ENCODE data around the gene BCHE. TPM values are rescaled to one million over a fixed set of nuclear protein-coding genes. Genes with fewer than 3 reads are reported as not detected.

Gene BCHE
- total and polyA plus RNA-seq, 2 of the 13 experiments (the other 11 are each of a cell fraction or from before 2014, with no cell fraction given): not detected

GRCh38 chr3:165874663-165875489 is 37.7 kb upstream of the BCHE start (continued):
- peak; percentile 25; the same call in 1 of the 2 replicates for TF ChIP-seq THAP9 (CRISPR knock-in tag; IDR thresholded peaks at IDR 0.05; ENCODE audit: borderline replicate concordance)
- peak; percentile 39; the same call in 1 of the 2 replicates for TF ChIP-seq PHF21A (CRISPR knock-in tag; IDR thresholded peaks at IDR 0.05)
- 0 out of 2 replicates have a peak, but pooled peaks have one; percentile 23 for TF ChIP-seq KDM5A (IDR thresholded peaks at IDR 0.05; ENCODE audit: borderline replicate concordance, low read length)
- no peak for TF ChIP-seq CAMTA2 (CRISPR knock-in tag; IDR thresholded peaks at IDR 0.05; ENCODE audit: borderline replicate concordance)
- peak; percentile 32 for TF ChIP-seq STAG1 (CRISPR knock-in tag; IDR thresholded peaks at IDR 0.05)
- TF ChIP-seq ZNF20 (CRISPR knock-in tag; IDR thresholded peaks at IDR 0.05): peak; percentile 78; the same call in 1 of the 2 replicates
- TF ChIP-seq, protein P1, sequence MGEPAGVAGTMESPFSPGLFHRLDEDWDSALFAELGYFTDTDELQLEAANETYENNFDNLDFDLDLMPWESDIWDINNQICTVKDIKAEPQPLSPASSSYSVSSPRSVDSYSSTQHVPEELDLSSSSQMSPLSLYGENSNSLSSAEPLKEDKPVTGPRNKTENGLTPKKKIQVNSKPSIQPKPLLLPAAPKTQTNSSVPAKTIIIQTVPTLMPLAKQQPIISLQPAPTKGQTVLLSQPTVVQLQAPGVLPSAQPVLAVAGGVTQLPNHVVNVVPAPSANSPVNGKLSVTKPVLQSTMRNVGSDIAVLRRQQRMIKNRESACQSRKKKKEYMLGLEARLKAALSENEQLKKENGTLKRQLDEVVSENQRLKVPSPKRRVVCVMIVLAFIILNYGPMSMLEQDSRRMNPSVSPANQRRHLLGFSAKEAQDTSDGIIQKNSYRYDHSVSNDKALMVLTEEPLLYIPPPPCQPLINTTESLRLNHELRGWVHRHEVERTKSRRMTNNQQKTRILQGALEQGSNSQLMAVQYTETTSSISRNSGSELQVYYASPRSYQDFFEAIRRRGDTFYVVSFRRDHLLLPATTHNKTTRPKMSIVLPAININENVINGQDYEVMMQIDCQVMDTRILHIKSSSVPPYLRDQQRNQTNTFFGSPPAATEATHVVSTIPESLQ (CRISPR knock-in tag; conservative IDR thresholded peaks at IDR 0.05): no peak
- no peak for TF ChIP-seq NR2F6 (IDR thresholded peaks at IDR 0.05)
- no peak for TF ChIP-seq NR2F6 (CRISPR knock-in tag; IDR thresholded peaks at IDR 0.05)
- 0 out of 2 replicates have a peak, but pooled peaks have one; percentile 57 for TF ChIP-seq DNMT1 (CRISPR knock-in tag; IDR thresholded peaks at IDR 0.05)
- TF ChIP-seq THYN1 (CRISPR knock-in tag; IDR thresholded peaks at IDR 0.05; ENCODE audit: borderline replicate concordance, low read depth): no peak
- TF ChIP-seq WIZ (CRISPR knock-in tag; IDR thresholded peaks at IDR 0.05): peak; percentile 82; the same call in 1 of the 2 replicates
- peak; percentile 75 for TF ChIP-seq ZNF687 (CRISPR knock-in tag; IDR thresholded peaks at IDR 0.05)
- TF ChIP-seq PITX1 (CRISPR knock-in tag; IDR thresholded peaks at IDR 0.05): peak; percentile 86
- no peak for TF ChIP-seq ZNF790 (CRISPR knock-in tag; IDR thresholded peaks at IDR 0.05; ENCODE audit: borderline replicate concordance)
- TF ChIP-seq, protein P2, sequence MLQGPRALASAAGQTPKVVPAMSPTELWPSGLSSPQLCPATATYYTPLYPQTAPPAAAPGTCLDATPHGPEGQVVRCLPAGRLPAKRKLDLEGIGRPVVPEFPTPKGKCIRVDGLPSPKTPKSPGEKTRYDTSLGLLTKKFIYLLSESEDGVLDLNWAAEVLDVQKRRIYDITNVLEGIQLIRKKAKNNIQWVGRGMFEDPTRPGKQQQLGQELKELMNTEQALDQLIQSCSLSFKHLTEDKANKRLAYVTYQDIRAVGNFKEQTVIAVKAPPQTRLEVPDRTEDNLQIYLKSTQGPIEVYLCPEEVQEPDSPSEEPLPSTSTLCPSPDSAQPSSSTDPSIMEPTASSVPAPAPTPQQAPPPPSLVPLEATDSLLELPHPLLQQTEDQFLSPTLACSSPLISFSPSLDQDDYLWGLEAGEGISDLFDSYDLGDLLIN (CRISPR knock-in tag; IDR thresholded peaks at IDR 0.05; ENCODE audit: borderline replicate concordance): no peak
- 0 out of 2 replicates have a peak, but pooled peaks have one; percentile 31 for TF ChIP-seq TBX3 (IDR thresholded peaks at IDR 0.05; ENCODE audit: borderline replicate concordance)
